Measurements from ENCODE around the gene FCSK. TPM values are rescaled to one million over a fixed set of nuclear protein-coding genes. Genes with fewer than 3 reads are reported as not detected.

Gene FCSK
- total and polyA plus RNA-seq, 8 donors, result 11.7 to 33.6 (median 15.2) TPM

DNA sequence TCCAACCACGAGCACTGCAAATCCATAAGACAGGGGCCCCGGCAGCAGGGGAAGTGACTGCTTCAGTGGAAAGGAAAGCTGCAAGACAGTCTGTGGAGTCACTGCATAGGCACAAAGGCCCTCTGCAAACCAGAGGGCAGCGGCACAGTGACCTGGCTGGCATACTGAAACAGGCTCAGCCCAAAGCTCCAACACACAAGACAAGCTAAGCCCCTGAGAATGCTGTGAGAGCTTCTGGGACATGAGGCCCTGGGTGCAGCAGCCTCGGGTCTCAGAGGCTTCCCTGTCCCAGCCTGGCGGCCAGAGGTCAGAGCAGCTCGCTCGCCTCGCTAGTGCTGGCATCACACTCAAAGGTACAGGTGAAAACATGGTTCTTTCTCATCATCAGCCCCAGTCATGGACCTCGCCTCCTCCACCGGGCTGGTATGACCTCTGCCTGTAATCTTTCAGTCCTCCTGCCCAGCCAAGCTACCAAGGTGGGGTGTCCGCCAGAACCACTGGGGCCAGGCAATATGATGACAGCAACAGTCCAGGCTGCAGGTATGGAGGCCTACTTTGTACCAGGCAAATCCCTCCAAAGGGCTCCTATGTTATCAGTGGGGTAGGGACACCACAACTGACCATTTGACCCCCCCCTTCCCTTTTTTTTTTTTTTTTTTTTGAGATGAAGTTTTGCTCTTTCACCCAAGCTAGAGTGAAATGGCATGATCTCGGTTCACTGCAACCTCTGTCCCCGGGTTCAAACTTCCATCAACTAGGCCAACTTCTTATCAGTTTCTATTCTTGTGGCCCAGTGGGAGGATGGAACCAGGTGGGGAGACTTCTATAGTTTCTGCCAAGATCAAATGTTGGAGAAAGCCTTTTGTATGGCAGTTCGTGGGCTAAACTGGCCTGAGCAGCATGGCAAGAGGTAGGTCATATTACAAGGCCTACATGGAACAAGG lies 34.7 kb upstream of the FCSK start:
- Histone ChIP-seq H3K27me3 (no peaks in the 10 kb centered on the region), H3K4me1 (no peaks in the 10 kb centered on the region), H3K9me3 (no peaks in the 10 kb centered on the region), H3K4me3 (no peak overlapping the region), H3K27ac (no peak overlapping the region), H3K36me3 (no peaks in the 10 kb centered on the region)
- ATAC-seq (no peak), FAIRE-seq (no peak), DNase-seq (no peak)
- intact Hi-C loops (cut with DNase I), result no loop called here
- 88 to 89% methylated on average over 14 of the region's 14 CpGs for WGBS, 2 donors
- TF ChIP-seq CTCF (IDR thresholded peaks at IDR 0.05), result no peak

DNA sequence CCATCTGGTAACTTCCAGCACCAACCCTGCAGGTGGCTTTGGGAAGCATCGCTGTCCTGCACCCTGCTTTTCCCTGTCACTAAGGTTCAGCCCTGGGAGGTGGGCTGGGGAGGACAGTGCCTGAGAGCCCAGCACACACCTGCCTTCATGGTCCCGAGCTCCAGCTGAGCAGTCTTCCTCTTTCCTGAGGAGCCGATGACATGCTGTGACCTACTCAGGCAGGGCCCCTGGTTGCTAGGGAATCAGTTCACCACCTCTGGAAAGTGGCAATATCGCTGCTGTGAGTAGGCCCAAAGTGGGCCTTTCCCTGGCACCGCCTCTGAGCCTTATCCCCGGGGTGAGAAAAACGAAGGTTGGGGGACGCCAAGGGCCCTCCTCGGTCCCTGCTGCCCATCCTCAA lies 33.4 kb upstream of the FCSK start:
- intact Hi-C loops (cut with DNase I), result no loop called here
- DNase-seq (no peak), ATAC-seq (peak in 2 of 4 donors; percentile 36 to 37), FAIRE-seq (no peak)
- no peaks in the 10 kb centered on the region for H3K9me3 ChIP-seq
- no peak for TF ChIP-seq CTCF (IDR thresholded peaks at IDR 0.05)
- WGBS, 2 donors, result 86 to 93% methylated on average over 9 of the region's 9 CpGs
- no peaks in the 10 kb centered on the region for H3K27me3 ChIP-seq
- H3K36me3 ChIP-seq, result no peaks in the 10 kb centered on the region
- H3K4me1 ChIP-seq, result no peaks in the 10 kb centered on the region
- H3K4me3 ChIP-seq, result no peak overlapping the region
- H3K27ac ChIP-seq, result no peak overlapping the region

- 93 to 97% methylated on average over 11 of the region's 11 CpGs for WGBS, 2 donors
- intact Hi-C loops (cut with DNase I), result no loop called here
- Histone ChIP-seq H3K4me3 (no peak overlapping the region), H3K9me3 (no peaks in the 10 kb centered on the region), H3K36me3 (no peaks in the 10 kb centered on the region), H3K4me1 (peaks cover 0 to under 1% (median 0%) of the 10 kb centered on the region in 3 donors), H3K27me3 (no peaks in the 10 kb centered on the region), H3K27ac (no peak overlapping the region)
- FAIRE-seq, result no peak
- no peak for TF ChIP-seq CTCF (IDR thresholded peaks at IDR 0.05)
- ATAC-seq, result no peak
- DNase-seq, result no peak
These were observed 32.7 kb upstream of the FCSK start for GRCh38 chr16:70421473-70422311.

DNA sequence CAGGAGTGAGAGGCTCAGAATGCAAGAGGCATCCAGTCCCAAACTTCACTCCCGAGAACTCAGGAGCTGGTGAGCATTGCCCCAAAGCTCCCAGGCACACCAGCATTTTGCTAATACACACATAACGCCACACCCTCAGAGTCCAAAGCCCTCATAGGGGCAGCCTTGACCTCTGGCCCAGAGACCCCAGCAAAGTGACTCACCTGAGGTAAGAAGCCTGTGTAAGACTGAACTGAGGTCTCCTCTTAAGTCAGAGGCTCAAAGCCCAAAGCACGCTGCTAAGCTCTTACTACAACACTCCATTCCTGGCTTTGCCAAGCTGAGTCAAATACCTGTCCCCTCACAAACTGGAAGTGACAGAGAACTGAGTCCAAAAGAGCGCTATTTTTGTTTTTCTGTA lies 31.9 kb upstream of the FCSK start:
- DNase-seq (no peak), ATAC-seq (no peak), FAIRE-seq (no peak)
- Histone ChIP-seq H3K4me3 (no peak overlapping the region), H3K27me3 (no peaks in the 10 kb centered on the region), H3K4me1 (peaks cover under 1 to 9% (median 1%) of the 10 kb centered on the region in 3 donors), H3K36me3 (no peaks in the 10 kb centered on the region), H3K27ac (no peak overlapping the region), H3K9me3 (no peaks in the 10 kb centered on the region)
- intact Hi-C loops (cut with DNase I), result no loop called here
- TF ChIP-seq CTCF (IDR thresholded peaks at IDR 0.05), result no peak
- 89 to 92% methylated on average over 4 of the region's 4 CpGs for WGBS, 2 donors
